GM19035 (cell line): Measurements from ENCODE around the gene NDUFA8.

Source experiments
- ATAC-seq: cut with Tn5 transposase; IDR thresholded peaks from one replicate; pipeline ENCODE4 v1.9.1; 2021; ENCODE audit not compliant: unreplicated experiment

NDUFA8 gene

DNA sequence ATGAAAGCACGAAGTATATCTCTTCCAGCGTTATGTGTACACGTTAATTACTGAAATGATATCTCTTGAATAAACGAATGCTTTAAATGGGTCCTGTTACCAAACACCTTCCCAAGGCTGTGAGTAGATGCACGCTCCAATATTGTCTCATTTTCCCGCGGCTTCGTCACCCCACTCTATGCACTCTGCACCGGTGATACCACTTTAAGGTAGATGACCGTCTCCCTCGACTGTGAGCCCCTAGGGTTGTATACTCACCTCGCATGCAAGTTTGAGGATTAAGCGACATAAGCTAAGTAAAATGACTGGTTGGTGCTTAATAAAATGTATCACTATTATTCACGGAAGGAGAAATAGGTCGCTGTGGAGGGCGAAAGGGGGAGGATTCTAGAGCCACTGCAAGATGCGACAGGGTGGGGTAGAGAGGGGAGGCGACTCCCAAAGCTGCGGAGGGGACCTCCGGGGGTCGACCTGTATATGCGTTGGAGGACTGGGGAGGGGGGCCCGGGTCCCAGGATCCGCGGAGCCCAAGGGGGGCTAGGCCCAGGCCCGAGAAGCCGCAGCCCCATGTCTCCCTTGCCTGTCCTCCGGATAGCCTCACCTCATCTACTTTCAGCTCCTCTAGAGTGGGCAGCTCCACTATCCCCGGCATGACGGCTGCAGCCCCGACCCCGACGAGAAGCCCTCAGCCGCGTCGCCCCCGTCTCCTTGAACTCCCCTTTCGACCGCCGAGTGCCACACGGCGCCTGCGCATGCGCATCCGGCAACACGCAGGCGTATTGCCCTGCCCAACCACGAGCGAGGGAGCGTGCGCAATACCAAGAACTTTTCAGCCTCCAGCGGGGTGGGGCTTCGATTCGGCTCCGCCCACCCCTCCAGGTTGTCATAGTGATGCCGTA, at the start of gene NDUFA8, which contains the start of gene MORN5:
TSS of gene NDUFA8 (minus strand) at position 754 of the 899 bp plus-strand sequence. CDS start at position 652, 102 bp downstream.
TSS of gene MORN5 (plus strand) at position 883 of the 899 bp plus-strand sequence. CDS start 65 bp downstream, outside the sequence.
- peak; percentile 91 for ATAC-seq

DNA sequence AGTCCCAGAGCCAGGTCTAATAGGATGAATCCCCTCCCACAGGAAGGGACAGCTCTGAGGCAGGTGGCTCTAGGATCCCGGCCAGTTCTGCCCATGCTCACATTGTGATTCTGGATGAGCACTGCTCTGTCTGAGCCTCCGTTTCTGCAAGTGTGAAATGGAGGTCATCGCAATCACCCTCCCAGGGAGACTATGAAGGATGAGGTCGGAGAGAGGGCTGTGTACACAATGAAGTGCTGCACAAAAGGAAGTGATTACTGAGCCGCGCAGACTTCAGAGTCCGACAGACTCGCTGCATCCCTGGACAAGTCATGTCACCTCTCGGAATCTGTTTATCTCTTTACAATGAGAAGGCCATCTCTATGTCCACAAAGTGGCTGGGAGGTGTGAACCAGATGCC, 47.5 kb upstream of the NDUFA8 start:
- ATAC-seq = no peak

DNA sequence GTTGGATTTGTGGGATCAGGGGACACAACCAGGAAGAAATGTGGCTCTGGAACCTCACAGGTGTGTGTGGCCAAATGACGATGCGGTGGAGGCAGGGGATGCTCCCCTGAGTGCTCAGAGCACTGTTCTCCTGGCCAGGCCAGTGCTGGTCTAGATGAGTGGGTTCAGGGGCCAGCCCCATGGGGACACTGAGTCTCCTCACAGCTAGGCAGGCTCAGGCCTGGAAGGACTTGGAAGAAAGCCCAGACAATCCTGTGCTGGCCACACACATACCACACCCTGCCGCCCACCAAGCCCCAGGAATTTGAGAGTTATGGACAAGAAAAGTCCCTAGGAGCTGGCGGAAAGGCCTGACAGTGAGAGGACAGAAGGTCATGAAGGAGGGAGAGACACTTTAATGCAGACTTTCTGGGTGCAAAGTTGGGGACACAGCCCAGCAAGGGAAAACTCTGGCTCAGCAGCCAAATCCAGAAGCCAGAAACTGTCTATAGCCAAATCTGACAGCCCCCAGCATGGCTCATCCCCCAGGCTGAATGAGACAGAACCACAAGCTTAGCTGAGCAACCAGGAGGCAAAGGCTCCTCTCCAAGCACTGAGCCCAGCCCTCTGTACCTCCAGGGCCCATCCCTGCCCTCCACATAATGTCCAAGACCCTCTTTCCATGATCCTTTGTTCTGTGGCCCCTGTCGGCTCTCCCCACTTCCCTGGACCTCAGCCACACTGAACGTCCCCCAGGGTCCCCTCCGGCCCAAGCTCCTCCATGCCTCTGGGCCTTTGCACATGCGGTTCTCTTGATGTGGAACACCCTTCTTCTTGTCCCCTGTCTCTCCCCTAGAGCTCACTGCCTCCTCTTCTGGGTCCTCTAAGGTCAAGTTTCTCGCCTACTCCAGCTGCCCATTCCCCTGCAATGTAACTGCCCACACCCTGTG, 46.8 kb upstream of the NDUFA8 start:
- no peak for ATAC-seq

DNA sequence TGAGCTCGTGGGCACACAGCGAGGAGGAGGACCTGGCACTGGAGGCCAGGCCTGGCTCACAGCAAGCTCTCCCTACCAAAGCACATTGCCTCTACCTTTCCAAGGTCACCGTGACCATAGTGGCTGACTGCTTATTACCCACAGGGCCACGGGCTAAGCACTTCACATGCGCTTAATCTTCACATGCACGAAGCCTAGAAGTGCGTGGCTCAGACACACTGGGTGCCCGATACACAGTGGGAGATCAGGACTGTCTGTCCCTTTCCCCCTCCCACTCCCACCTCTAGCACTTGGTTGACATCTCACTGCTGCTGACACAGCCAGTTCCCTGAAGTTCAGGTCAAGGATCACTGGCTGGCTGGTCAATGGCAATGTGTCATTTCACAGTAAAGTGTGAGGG, 45.6 kb upstream of the NDUFA8 start:
- no peak for ATAC-seq

DNA sequence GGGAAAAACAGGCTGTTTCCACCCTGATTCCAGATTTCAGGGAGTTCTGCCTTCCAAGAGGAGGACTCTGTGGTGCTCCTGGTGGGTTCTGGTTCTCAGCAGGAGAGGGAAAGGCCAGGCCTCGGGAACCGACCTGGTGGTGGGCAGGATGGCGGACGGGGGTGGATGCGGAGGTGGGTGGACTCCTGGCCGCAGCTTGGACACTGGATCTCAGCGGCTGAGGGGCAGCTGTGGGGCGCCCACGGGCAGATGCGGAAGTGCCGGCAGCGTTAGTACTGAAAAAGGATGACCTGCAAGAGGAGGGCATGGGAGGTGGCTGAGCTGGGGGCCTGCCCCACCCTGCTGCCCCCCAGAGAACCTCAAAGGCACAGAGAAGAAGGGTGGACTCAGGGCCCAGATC, 44.9 kb upstream of the NDUFA8 start:
- ATAC-seq = no peak

DNA sequence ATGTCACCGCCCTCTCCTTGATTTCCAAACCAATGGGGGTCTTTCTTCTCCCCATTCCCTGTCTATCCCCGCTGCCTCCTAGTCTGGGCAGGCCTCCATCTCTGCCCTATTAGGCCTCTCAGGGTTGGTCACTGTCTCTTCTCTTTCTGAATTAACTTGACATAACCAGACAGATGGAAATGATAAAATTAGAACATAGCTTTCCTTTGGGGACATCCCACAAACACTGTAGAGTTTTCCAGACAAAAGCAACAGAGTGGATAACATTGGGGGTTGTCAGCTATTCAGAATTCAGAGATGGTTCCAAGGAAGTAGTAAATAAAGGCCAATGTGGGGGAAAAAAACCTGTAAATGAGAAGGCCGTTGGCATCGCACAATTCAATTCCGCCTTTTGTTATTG, 44.5 kb upstream of the NDUFA8 start:
- no peak for ATAC-seq

DNA sequence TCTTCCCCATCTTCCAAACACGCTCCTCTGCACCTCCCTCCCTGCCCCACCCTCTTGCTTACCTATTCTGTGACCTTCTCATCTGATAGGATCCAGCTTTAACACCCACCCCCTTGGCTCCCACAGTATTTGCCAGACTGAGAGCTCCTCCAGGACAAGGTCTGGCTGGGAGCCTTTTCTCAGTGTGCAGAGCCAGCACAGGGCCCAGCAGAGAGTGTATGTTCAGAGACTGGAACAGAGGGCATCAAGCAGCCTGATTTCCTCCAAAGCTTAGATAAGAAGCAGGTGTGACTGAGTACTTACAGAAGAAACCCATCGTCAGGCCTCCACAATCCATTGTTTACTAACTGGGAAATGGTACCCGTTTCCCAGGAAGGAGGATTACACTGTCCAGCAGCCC, 42.5 kb upstream of the NDUFA8 start:
- ATAC-seq = no peak

DNA sequence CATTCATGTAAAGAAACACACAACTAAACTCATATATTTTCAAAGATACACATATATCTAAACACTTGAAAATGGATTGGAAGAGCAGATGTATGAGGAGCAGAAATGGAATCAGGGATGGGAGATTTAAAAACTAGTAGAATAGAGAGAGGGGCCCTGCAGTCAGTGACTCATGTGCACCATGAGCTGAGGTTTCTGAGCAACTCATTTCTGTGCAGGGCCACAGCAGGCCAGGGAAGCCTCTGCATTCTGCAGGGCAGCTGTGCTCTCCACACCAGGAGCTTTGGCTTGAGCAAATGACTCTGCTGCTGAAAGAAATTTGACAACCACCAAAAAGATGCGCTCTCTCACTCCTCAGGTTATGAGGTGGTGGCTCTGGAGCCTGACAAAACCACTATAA, 42.1 kb upstream of the NDUFA8 start:
- ATAC-seq = no peak

DNA sequence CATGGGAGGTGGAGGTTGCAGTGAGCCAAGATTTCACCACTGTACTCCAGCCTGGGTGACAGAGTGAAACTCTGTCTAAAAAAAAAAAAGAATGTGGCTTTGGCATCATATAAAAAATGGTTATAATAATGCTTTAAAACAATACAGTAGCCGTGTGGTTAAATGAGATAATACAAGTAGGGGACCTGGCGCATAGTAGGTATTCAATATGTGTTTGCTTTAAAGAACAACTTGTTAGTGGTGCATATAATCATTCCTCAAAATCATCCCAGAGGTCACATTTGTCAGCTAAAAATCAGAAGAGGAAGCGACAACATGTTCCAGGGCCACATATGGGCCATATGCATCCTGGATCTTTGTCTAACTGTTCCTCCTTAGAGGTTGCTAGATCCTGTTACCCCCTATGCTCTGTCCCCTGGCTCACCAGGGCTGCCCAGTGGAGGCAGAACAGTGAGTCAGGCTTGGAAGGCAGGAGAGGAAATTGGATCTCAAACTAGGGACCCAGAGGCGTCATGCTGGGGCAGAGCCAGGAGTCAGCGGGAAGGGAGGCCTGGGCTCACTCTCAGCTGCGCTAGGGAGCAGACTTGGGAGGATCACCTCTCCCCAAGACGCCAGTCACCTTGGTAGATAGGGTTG, 41.5 kb upstream of the NDUFA8 start:
- no peak for ATAC-seq

DNA sequence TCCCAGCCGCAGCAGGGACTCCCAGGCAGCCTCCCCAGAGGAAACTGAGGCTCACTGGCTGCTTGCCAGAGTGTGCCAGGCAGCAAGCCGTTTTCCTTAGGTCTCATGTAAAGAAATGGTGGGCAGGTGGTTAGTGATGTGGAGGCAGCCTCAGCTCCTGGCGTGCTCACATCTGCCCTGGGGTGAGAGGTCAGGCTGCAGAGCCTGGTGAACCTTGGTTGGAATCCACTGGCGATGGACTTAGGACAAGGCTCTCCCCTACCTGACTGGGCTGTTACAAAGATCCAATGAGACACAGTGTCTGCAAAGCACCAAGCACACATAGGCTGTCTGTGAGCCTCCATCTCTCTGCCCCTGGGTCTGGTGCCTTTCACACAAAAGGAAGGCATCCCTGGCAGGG, 38.3 kb upstream of the NDUFA8 start:
- ATAC-seq = no peak

DNA sequence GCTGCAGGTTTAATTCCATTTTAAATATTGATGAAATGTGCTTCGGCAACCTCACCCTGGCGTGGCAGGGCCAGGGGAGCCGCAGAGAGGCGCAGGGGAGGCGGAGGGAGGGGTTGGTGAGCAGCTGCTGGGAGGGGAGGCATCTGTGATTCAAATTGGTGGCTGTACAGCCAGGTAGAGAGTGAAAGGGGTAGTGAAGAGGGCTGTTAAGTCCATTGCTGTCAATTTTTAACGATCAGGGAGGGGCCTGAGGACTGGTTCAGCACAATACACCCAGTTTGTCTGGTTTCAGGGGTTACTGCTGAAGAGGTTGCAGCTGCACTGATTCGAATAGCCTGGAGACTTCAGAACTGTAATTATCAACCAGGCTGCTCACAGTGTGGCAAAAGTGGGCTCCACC, 37.8 kb upstream of the NDUFA8 start:
- ATAC-seq = no peak

DNA sequence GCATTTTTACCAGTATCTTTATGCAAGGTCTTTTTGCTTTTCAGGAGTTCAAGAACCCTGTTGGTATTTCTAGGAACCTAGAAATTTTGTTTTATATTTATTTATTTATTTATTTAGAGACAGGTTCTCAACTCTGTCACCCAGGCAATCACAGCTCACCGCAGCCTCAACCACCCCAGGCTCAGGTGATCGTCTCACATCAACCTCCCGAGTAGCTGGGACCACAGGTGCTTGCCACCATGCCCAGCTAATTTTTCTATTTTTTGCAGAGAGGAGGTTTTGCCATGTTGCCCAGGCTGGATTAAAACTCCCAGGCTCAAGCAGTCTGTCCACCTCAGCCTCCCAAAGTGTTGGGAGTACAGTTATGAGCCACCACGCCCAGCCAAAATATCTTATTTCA, 36.3 kb upstream of the NDUFA8 start:
- no peak for ATAC-seq

DNA sequence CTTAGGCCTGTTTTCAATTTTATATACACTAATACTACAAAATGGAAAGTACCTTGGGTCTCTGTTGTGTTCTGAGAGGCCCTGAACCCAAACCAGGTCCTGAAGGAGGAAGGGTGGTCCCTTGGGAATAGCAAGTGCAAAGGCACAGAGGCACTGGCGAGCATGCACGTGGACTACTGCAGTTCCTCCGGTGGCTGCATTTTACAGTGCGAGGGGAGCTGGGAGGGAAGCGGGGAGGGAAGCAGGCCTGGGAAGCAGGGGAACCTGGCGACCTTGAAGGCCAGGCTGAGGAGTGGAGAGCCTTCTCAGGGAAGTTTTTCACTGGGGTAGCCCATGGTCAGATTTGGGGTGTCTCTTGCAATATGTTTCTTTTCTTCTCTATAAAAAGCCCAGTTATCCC, 34.1 kb upstream of the NDUFA8 start:
- ATAC-seq = no peak

DNA sequence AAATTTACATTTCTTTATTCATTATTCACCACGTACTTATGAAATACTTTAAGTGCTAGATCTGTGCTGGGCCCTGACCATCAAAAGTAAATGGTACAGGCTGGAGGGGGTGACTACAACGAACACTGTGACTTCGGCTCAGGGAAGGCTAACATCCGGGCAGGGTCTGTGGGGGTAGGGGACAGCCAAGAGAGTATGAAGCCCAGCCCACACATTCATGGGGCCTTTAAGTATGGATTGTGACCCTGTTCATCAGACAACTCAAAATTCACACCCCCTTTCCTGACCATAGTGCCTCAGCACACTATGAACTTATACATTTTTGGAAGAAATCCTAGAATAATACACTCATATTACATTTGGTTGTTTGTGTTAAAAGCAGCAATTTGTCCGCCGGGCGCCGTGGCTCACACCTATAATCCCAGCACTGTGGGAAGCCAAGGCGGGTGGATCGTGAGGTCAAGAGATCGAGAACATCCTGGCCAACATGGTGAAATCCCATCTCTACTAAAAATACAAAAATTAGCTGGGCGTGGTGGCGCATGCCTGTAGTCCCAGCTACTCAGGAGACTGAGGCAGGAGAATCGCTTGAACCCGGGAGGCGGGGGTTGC, 33.4 kb upstream of the NDUFA8 start:
- no peak for ATAC-seq

DNA sequence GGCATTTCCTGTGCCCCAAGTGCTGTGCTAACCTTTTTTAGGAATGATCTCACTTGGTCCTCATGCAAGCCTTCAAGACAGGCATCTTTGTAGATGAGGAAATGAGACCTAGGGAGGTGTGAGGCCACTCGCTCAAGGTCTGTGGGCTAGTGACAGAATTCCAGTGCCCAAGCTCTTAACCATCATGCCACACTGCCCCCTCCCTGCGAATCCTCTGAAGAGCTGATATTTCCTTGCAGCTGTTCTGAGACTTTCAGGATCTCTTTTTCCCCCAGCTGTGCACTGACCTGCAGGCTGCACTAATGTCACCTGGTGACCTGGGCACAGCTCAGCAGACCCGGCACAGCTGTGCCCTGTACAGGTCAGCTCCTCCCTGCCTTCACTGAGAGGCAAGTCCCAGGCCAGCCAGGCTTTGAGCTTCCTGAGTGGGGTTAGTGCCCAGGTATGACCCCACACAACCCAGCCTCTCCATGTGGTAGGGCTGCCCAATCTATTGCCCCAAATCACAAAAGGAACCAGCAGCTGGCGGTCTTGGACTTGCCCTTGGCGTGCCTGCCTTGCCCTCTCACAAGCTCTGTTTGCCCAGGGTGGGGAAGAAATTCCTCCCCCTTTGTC, 32.8 kb upstream of the NDUFA8 start:
- no peak for ATAC-seq

DNA sequence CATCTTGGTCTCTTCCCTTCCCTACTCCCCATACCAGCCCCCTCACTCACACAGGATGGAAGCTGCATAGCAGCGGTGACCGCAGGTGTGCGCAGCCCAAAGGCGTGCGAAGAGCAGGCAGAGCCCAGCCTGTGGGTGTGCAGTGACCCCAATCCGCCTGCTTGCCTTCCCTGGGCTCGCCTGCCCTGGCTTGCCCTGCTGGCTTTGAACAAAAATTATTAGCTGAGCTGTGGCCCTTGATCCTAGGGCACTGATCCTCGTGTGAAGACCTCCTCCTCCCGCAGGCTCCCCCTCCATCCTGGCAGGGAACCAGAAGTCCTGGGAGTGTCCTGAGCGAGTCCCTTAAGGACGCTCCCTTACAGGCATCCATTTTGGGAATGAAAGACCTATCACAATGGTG, 32.0 kb upstream of the NDUFA8 start:
- no peak for ATAC-seq

DNA sequence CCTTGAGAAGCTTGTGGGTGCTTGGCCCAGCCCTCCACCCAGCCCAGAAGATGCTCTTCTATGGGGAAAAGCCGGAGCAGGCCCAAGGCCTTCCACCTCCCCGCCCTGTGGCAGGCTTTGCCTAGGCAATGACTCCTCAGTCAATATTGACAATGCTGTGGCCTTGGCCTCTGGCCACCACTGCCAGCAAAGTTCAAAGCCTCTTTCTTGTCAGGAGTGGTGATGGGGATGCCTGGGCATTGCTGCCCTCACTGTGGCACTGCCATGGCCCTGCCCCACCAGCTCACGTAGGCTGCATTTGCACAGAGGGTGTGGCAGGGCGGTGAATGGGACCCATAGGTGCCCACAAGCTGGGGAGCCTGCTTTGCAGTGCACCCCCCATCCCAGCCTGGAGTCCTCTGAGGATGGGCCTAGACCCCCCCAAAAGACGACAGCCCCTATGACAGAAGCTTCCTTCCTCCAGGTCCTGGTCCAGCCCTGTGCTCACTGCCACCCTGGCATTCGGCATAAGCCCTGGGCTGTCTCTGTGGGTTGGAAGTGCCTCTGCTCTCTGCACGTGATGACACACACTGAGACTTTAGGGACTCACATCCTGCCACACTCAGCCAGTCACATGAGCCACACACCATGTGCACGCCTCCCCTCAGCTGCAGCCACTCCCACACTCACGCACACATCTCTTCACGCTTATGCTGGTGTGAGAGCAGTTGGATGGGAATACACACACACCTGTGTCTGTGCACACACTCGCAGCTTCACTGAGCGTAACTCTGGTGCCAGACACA, 31.2 kb upstream of the NDUFA8 start:
- no peak for ATAC-seq

DNA sequence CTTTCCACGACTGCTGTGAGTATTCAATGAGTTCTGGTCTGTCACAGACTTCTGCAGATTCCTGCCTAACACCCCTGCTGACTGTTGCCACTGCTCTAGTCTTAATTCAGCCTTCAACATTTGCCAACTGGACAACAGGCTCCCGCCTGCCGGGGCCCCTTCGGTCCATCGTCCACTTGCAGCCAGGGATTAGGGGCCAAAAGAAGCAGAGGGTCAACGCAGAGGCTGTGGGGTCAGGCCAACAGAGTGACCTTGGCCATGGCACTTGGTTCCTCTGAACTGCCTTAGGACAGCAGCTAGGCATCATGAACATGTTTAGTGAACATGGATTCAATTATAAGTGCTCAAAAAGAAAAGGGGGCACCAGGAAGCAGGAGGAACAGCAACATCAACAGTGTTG, 28.8 kb upstream of the NDUFA8 start:
- no peak for ATAC-seq

DNA sequence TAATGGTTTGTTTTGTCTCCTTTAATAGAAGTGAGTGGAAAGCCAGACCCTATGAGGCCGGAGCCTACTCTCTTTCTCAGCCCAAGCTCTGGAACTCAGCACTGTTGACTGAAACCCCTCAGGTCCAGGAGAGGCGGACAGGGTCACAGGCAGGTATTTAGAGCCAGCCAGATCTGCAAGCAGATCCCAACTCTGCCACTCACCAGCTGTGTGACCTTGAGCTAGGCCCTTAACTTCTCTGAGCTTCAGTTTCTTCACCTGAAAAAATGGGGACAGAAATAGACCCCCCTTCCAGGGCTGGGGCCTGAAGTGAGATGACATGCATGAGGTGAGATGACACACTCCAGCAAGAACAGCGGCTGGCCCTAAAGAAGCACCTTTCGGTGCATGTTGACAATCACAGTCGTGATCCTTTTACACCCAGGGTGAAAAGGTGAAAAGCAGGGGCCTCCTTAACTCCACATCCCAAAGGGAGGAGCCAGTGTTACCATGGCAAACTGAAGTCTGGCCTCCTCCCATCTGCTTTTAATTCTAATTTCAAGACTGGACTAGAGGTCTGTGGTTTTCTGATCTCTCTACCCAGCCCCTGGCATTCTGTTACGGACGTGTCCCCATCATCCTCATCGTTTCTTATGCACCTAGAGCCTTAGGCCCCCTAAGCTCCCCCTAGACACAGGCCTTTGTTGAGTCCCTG, 27.3 kb upstream of the NDUFA8 start:
- no peak for ATAC-seq
